HG02885 (cell line): Measurements from ENCODE around the gene FA2H.

Experiments used
- ATAC-seq: cut with Tn5 transposase; IDR thresholded peaks from one replicate; pipeline ENCODE4 v1.9.1; 2021; ENCODE audit warnings: mild to moderate bottlenecking; ENCODE audit not compliant: unreplicated experiment, poor library complexity

FA2H gene

GRCh38 chr16:74745109-74745615 is 29.5 kb downstream of the FA2H start:
- no peak for ATAC-seq

GRCh38 chr16:74744566-74744965 is 30.1 kb downstream of the FA2H start:
- ATAC-seq = no peak

- no peak for ATAC-seq
Observed at GRCh38 chr16:74743668-74744299, 30.8 kb downstream of the FA2H start.

GRCh38 chr16:74743045-74743667 is 31.5 kb downstream of the FA2H start:
- no peak for ATAC-seq

GRCh38 chr16:74742051-74742481 is 32.6 kb downstream of the FA2H start:
- ATAC-seq = no peak

- no peak for ATAC-seq
Observed at GRCh38 chr16:74740795-74741304, 33.8 kb downstream of the FA2H start.

GRCh38 chr16:74739275-74739674 is 35.3 kb downstream of the FA2H start:
- no peak for ATAC-seq

- ATAC-seq = no peak
Observed at GRCh38 chr16:74738816-74739215, 35.8 kb downstream of the FA2H start.

- no peak for ATAC-seq
Observed at GRCh38 chr16:74738113-74738541, 36.5 kb downstream of the FA2H start.

- no peak for ATAC-seq
Observed at GRCh38 chr16:74737521-74737920, 37.1 kb downstream of the FA2H start.

GRCh38 chr16:74736531-74737157 is 38.0 kb downstream of the FA2H start:
- no peak for ATAC-seq

GRCh38 chr16:74735554-74735953 is 39.1 kb downstream of the FA2H start:
- ATAC-seq = no peak

GRCh38 chr16:74735162-74735452 is 39.5 kb downstream of the FA2H start:
- no peak for ATAC-seq

GRCh38 chr16:74734361-74735161 is 40.1 kb downstream of the FA2H start:
- no peak for ATAC-seq

GRCh38 chr16:74732707-74733350 is 41.8 kb downstream of the FA2H start:
- no peak for ATAC-seq

- no peak for ATAC-seq
Observed at GRCh38 chr16:74731853-74732477, 42.7 kb downstream of the FA2H start.

GRCh38 chr16:74729783-74730683 is 44.6 kb downstream of the FA2H start:
- ATAC-seq = no peak

GRCh38 chr16:74727903-74728302 is 46.7 kb downstream of the FA2H start:
- ATAC-seq = no peak

GRCh38 chr16:74726716-74727115 is 47.9 kb downstream of the FA2H start:
- ATAC-seq = no peak
